CD4-positive, alpha-beta T cell treated with Interleukin-2 at 100 ng/mL for 4 hours (primary cell): ENCODE measurements around the gene WBP2NL.
"Not testable (repeated sequence)": the region's sequence is repeated elsewhere in the genome, so short reads cannot be mapped to it uniquely, and the experiment has no call there.

Experiments
- DNase-seq: peaks from one replicate; pipeline ENCODE4 v3.0.0-alpha.2; 2020; ENCODE audit warnings: low spot score

WBP2NL gene

GRCh38 chr22:41998361-41999261 is at the start of gene WBP2NL:
Gene WBP2NL, plus strand, starts transcription at chr22:41998788. Its CDS starts 31 bp downstream, at chr22:41998819.
- peak; percentile 91 for DNase-seq

- not testable (repeated sequence) for DNase-seq
These were observed 49.7 kb upstream of the WBP2NL start for GRCh38 chr22:41948928-41949296.

GRCh38 chr22:41949297-41949965 is 49.2 kb upstream of the WBP2NL start:
- no peak for DNase-seq

- no peak for DNase-seq
These were observed 46.6 kb upstream of the WBP2NL start, which contains the start of gene SMIM45 for GRCh38 chr22:41951898-41952474. Gene SMIM45, plus strand, starts transcription at chr22:41952150.

GRCh38 chr22:41952713-41953112 is 45.9 kb upstream of the WBP2NL start:
- DNase-seq, result no peak

GRCh38 chr22:41957941-41958556 is 40.5 kb upstream of the WBP2NL start:
- no peak for DNase-seq

- no peak for DNase-seq
These were observed 35.0 kb upstream of the WBP2NL start for GRCh38 chr22:41963453-41964111.

GRCh38 chr22:41964112-41964491 is 34.5 kb upstream of the WBP2NL start:
- DNase-seq, result no peak

- no peak for DNase-seq
These were observed 32.4 kb upstream of the WBP2NL start for GRCh38 chr22:41966225-41966606.

- DNase-seq, result peak; percentile 63
These were observed 31.9 kb upstream of the WBP2NL start for GRCh38 chr22:41966607-41967240.

- no peak for DNase-seq
These were observed 30.0 kb upstream of the WBP2NL start for GRCh38 chr22:41968601-41969000.

- DNase-seq, result no peak
These were observed 29.4 kb upstream of the WBP2NL start, which contains the start of gene SEPTIN3 for GRCh38 chr22:41969110-41969646. Gene SEPTIN3, plus strand, starts transcription at chr22:41969443. Its CDS starts 2,050 bp downstream, at chr22:41971493.

GRCh38 chr22:41970601-41971000 is 28.0 kb upstream of the WBP2NL start:
- DNase-seq, result no peak

- DNase-seq, result no peak
These were observed 27.2 kb upstream of the WBP2NL start for GRCh38 chr22:41971431-41971830.

- no peak for DNase-seq
These were observed 23.8 kb upstream of the WBP2NL start for GRCh38 chr22:41974691-41975290.

- DNase-seq, result no peak
These were observed 23.1 kb upstream of the WBP2NL start for GRCh38 chr22:41975299-41976069.

GRCh38 chr22:41976070-41976901 is 22.3 kb upstream of the WBP2NL start:
- peak; percentile 30 for DNase-seq

GRCh38 chr22:41976961-41977566 is 21.5 kb upstream of the WBP2NL start:
- DNase-seq, result no peak
